ENCODE measurements around the gene ZNF225.

- TF ChIP-seq POLR2A (IDR thresholded peaks at IDR 0.05) (no peak), CTCF (IDR thresholded peaks at IDR 0.05 in 4 of 5, conservative IDR thresholded peaks at IDR 0.05 in 1 of 5) (no peak)
Measured at GRCh38 chr19:44107751-44108150, 5.4 kb upstream of the ZNF225 start.

Data from gastrocnemius medialis (tissue), 4 donors.